Hepatocyte (in vitro differentiated cells): Measurements from ENCODE around the gene APOL5. TPM values are rescaled to one million over a fixed set of nuclear protein-coding genes. Genes with fewer than 3 reads are reported as not detected.
"Not testable (repeated sequence)": the region's sequence is repeated elsewhere in the genome, so short reads cannot be mapped to it uniquely, and the experiment has no call there.

Experiments
- DNase-seq: peaks from one replicate; pipeline ENCODE4 v3.0.0-alpha.2; 2016; ENCODE audit warnings: low spot score
- H2AFZ ChIP-seq: fragments of 200-600 bp; sonication (generic); 2 replicates; pipeline ENCODE4 v1.6.0; 2016; ENCODE audit warnings: antibody characterized with exemption, mild to moderate bottlenecking
- H3K27ac ChIP-seq: fragments of 200-600 bp; sonication (generic); 2 replicates; pipeline ENCODE4 v1.5.1; 2016; ENCODE audit warnings: mild to moderate bottlenecking
- H3K27me3 ChIP-seq: fragments of 200-600 bp; sonication (generic); 2 replicates; pipeline ENCODE4 v1.6.1; 2016
- H3K36me3 ChIP-seq: fragments of 200-600 bp; sonication (generic); replicated peaks from 2 replicates; pipeline ENCODE4 v1.5.1; 2016; ENCODE audit warnings: low read depth; ENCODE audit not compliant: insufficient read depth
- H3K4me1 ChIP-seq: fragments of 200-600 bp; sonication (generic); 2 replicates; pipeline ENCODE4 v1.5.1; 2016; ENCODE audit warnings: mild to moderate bottlenecking, moderate library complexity; ENCODE audit not compliant: insufficient read depth
- H3K4me2 ChIP-seq: fragments of 200-600 bp; sonication (generic); 2 replicates; pipeline ENCODE4 v1.6.0; 2016
- H3K4me3 ChIP-seq: fragments of 200-600 bp; sonication (generic); 2 replicates; pipeline ENCODE4 v1.5.1; 2016; ENCODE audit warnings: mild to moderate bottlenecking
- H3K79me2 ChIP-seq: fragments of 200-600 bp; sonication (generic); 2 replicates; pipeline ENCODE4 v1.6.0; 2017; ENCODE audit warnings: mild to moderate bottlenecking
- H3K9me2 ChIP-seq: fragments of 200-600 bp; sonication (generic); replicated peaks from 2 replicates; pipeline ENCODE4 v1.6.0; 2017; ENCODE audit warnings: mild to moderate bottlenecking; ENCODE audit not compliant: insufficient read depth
- H3K9me3 ChIP-seq: fragments of 200-600 bp; sonication (generic); 2 replicates; pipeline ENCODE4 v1.5.1; 2016; ENCODE audit warnings: low read depth, mild to moderate bottlenecking
- H4K20me1 ChIP-seq: fragments of 200-600 bp; sonication (generic); 2 replicates; pipeline ENCODE4 v1.6.0; 2016; ENCODE audit warnings: mild to moderate bottlenecking; ENCODE audit not compliant: insufficient read depth, poor library complexity, severe bottlenecking
- EZH2 ChIP-seq: fragments of 200-600 bp; sonication (generic); IDR thresholded peaks from 2 replicates; pipeline ENCODE4 v1.6.1; 2016; ENCODE audit warnings: antibody characterized with exemption, mild to moderate bottlenecking, borderline replicate concordance
- EZH2phosphoT487 ChIP-seq: fragments of 200-600 bp; sonication (generic); IDR thresholded peaks from one replicate; pipeline ENCODE4 v1.6.1; 2018; ENCODE audit warnings: antibody characterized with exemption, mild to moderate bottlenecking, low read depth, moderate library complexity; ENCODE audit not compliant: unreplicated experiment, severe bottlenecking
- WGBS: methylation state at CpG from one replicate; pipeline ENCODE4 v1.1.6; 2016; ENCODE audit warnings: low lambda C conversion rate; ENCODE audit errors: missing lambda C conversion rate; 5-methylcytosine and 5-hydroxymethylcytosine counted together
- polyA plus RNA-seq: library from polyadenylated mRNA; unstranded; fragments of >200 nt; fragmentation: Nextera tagmentation; extraction: Ambion mirVana; gene quantifications from 2 replicates; pipeline ENCODE4 v1.2.1, GENCODE V29; 2016
- total RNA-seq: library from RNA; depleted of rRNA; stranded (reverse); fragments of >200 nt; gene quantifications from 2 replicates; pipeline ENCODE4 v1.2.3, GENCODE V29; 2014
- TF ChIP-seq, protein P1 (sequence below): fragments of 200-600 bp; sonication (generic); IDR thresholded peaks from 2 replicates; pipeline ENCODE4 v1.5.1; 2016; ENCODE audit warnings: antibody characterized with exemption, mild to moderate bottlenecking; ENCODE audit not compliant: poor library complexity

APOL5 gene
- total and polyA plus RNA-seq, 2 experiments from 2014 or later: not detected

DNA sequence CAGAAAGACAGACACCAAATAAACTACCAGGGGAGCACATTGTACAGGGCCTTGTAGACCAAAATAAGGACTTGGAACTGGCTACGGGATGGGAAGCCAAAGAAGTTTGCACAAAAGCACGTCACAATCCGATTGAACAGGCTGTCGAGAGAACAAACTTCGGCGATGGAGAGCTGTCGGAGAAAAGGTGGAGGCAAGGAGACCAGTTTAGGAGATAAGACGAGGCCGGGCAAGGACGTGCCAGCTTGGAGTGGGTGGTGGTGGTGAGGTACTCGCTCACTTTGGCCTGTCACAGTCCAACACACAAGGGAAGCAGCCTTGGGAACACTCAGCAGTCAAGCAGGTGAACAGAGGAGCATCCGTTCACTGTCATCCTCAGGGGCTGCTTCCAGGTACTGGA, 19.0 kb downstream of the APOL5 start:
- Histone ChIP-seq H3K4me3 (no peak overlapping the region), H3K4me1 (no peaks in the 10 kb centered on the region), H3K4me2 (no peak overlapping the region), H3K9me2 (no peaks in the 10 kb centered on the region), H3K27me3 (no peaks in the 10 kb centered on the region), H3K79me2 (no peaks in the 10 kb centered on the region), H3K36me3 (no peaks in the 10 kb centered on the region), H4K20me1 (no peaks in the 10 kb centered on the region), H2AFZ (no peak overlapping the region), H3K9me3 (no peaks in the 10 kb centered on the region), H3K27ac (no peak overlapping the region)
- DNase-seq: no peak
- 98% methylated on average over 12 of the region's 12 CpGs for WGBS
- TF ChIP-seq, protein P1, sequence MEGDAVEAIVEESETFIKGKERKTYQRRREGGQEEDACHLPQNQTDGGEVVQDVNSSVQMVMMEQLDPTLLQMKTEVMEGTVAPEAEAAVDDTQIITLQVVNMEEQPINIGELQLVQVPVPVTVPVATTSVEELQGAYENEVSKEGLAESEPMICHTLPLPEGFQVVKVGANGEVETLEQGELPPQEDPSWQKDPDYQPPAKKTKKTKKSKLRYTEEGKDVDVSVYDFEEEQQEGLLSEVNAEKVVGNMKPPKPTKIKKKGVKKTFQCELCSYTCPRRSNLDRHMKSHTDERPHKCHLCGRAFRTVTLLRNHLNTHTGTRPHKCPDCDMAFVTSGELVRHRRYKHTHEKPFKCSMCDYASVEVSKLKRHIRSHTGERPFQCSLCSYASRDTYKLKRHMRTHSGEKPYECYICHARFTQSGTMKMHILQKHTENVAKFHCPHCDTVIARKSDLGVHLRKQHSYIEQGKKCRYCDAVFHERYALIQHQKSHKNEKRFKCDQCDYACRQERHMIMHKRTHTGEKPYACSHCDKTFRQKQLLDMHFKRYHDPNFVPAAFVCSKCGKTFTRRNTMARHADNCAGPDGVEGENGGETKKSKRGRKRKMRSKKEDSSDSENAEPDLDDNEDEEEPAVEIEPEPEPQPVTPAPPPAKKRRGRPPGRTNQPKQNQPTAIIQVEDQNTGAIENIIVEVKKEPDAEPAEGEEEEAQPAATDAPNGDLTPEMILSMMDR: no peak
- TF ChIP-seq EZH2phosphoT487 (no peak), EZH2 (no peak)

DNA sequence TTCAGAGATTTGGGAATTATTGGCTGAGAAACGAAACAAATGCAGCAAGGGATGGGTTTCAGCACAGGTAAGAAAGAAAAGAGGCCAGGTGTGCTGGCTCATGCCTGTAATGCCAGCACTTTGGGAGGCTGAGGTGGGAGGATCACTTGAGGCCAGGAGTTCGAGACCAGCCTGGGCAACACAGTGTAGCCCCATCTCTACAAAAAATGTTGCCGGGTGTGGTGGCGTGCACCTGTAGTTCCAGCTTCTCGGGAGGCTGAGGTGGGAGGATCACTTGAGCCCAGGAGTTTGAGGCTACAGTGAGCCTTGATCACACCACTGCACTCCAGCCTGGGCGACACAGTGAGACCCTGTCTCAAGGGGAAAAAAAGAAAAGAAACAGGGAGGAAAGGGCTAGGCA, 20.2 kb downstream of the APOL5 start:
- H3K9me3 ChIP-seq, DNase-seq, H3K4me2 ChIP-seq, H3K4me1 ChIP-seq, H4K20me1 ChIP-seq, H2AFZ ChIP-seq, H3K27ac ChIP-seq, H3K79me2 ChIP-seq, H3K27me3 ChIP-seq, H3K4me3 ChIP-seq, H3K36me3 ChIP-seq, H3K9me2 ChIP-seq: not testable (repeated sequence)
- WGBS: 98% methylated on average over 6 of the region's 6 CpGs

DNA sequence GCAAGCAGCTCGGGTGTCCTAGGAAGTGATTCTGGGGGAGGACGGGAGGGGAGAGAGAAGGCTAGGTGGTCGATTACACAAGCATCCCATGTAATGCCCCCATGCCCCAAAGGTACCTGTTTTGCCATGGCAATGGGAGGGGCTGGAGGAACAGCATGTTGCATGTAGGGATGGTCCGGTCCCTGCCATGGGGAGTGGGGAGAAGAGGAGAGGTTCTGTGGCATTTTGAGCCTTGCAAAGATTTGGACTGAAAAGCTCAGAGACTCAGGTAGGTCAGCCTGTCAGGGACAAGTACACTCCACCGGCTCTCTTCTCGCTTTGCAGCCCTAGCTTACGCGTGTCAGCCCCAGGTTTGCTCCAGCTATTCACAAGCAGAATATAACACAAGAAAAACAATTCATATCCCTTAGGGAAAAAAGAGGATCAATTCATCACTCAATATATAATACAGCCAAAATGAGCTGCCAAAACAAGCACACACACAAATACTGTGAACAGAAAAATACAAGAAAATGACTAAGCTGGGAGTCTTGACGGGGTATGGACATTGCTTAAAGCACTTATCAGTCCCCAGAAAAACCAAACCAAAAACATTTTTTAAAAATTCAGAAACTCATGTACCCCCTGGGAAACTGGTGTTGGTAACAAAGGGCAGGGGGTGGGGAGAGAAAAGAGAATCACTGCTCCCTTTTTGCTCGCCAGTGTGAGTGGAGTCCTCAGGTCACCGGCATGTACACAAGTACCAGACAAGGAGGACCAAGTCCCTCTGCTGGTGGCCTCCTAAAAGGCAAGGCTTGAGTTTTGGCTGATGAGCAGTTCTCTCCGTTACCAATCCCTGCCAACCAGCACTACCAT, 21.6 kb downstream of the APOL5 start:
- Histone ChIP-seq H3K27me3 (no peaks in the 10 kb centered on the region), H3K36me3 (no peaks in the 10 kb centered on the region), H4K20me1 (no peaks in the 10 kb centered on the region), H3K4me2 (no peak overlapping the region), H3K79me2 (no peaks in the 10 kb centered on the region), H3K4me1 (peaks cover 10% of the 10 kb centered on the region), H3K27ac (no peak overlapping the region), H3K9me2 (no peaks in the 10 kb centered on the region), H3K9me3 (no peaks in the 10 kb centered on the region), H2AFZ (no peak overlapping the region), H3K4me3 (no peak overlapping the region)
- no peak for DNase-seq
- WGBS: 95% methylated on average over 12 of the region's 12 CpGs
- TF ChIP-seq EZH2 (no peak), EZH2phosphoT487 (no peak)
- TF ChIP-seq, protein P1: peak; percentile 6

DNA sequence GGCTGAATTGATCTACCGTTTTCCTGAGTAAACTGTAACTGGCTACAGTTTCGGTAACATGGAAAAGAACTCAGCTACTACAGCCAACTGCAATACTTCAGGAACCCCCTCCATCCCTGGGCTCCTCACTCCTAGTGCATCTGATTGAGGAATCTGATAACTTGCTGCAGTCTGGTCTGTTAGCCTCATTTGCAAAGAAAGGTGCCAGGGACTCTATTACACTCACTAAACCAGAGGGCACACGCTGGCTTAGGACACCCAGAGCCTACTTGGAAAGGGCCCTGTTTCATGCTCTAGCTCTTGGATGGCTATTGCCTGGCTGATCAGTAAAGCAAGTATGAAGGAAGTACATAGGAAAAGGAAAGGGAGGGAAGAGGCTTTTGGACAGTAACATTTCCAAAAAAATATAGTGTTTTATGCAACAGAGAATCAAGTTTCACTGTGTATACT, 22.3 kb downstream of the APOL5 start:
- Histone ChIP-seq H3K27me3 (no peaks in the 10 kb centered on the region), H2AFZ (no peak overlapping the region), H3K79me2 (no peaks in the 10 kb centered on the region), H3K27ac (no peak overlapping the region), H3K9me2 (no peaks in the 10 kb centered on the region), H3K4me3 (no peak overlapping the region), H3K4me1 (peaks cover 10% of the 10 kb centered on the region), H4K20me1 (no peaks in the 10 kb centered on the region), H3K36me3 (no peaks in the 10 kb centered on the region), H3K4me2 (no peak overlapping the region), H3K9me3 (no peaks in the 10 kb centered on the region)
- WGBS: 83% methylated on average over 3 of the region's 3 CpGs
- no peak for DNase-seq
- TF ChIP-seq, protein P1: no peak
- TF ChIP-seq EZH2 (no peak), EZH2phosphoT487 (no peak)
